Measurements from ENCODE around the gene MAD1L1.

Gene MAD1L1

DNA sequence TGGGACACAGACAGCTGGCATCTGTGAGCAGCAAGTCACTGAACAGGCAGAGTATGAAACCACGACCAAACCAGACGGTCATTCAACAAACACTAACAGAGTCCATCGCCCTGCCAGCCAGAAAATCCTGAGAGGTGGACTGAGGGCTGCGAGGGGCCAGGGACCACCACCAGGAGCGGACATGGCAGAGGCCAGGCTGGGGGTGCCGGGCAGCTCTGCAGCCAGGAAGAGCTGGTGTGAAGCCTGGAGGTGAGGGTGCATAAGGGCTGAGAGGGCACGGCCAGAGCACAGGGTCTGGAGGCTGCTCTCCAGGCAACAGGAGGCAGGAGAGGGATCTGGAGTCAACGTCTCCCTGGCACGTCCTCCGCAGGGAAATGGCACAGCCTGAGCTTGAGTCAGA is 15.5 kb downstream of the MAD1L1 start:
- no peak for DNase-seq

DNA sequence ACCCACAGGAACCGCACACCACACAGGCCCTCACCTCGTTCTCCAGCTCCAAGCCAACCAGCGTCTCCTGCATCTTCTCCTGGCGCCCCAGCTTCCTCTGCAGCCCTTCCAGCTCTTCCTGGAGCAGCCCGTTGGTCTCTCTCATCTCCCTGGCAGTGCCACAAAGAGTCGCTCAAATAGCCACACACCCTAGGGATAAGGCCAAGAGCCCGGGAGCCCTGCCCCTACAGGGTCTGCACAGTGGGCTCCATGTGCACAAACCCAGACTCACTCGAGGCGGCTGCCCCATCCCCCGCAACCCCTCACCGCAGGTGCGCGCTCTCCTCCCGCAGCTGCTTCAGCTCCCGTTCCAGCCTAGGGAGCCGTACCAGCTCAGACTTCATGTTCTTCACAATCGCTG is 16.9 kb downstream of the MAD1L1 start:
- DNase-seq: no peak

DNA sequence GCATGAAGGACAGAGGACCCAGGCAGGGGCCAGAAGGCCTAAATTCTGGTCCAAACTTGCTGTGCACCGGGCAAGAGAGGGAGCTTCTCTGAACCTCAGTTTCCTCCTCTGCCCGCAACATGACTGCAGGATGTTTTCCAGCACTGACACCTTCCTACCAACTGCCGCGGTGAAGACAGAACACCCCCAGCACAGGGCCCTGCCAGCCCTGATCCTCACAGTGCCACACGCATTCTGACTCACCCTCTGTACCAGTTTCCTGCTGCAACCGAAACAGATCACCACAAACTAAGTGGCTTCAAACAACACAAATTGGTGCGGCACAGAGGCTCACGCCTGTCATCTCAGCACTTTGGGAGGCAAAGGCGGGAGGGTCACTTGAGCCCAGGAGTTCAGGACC is 18.1 kb downstream of the MAD1L1 start:
- DNase-seq: no peak

DNA sequence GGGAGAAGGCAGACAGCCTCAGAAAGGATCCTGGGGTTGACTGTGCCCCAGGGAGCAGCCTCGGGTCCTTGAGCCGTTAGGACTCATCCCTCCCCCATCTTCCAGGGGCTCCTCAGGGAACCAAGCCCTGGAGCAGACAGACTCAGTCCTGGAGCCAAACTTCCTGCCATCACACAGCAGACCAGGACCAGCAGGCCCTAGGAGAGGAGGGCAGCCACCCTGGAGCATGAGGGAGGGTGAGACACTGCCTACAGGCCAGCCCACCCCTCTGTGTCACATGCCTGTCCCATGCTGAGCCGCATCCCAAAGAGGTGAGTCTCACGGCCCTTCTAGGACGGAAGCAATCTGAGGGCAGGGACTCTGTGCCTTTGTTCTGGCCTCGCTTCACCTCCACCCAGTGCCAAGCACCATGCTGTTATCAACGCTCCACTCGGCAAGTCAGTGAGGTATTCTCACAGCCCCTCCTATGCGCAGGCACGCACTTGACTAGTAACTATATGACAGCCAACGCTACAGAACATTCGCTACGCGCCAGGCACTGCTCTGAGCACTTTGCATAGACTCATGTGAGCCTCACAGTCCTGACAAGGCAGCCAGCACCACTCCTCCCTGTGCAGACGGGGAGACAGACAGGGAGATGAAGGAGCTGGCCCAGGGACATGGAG is 19.1 kb downstream of the MAD1L1 start:
- no peak for DNase-seq

DNA sequence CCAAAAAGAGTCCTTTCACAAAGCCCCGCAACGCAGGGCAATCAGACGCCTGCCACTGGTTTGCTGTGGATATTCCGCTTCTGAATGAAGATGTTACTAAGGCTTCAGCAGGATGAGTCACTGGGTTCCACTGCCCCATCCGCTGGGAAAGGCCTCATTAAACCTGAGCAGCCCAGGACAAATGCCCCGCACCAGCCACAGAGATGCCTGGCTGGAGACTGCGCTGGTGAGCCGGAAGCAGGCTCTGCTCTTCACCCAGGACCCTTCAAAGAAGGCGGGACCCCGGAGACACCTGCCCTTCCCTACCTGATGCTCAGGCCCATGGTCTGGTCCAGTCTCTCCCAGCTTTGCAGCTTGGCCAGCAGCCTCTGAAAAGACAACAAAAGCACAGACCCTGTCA is 19.8 kb downstream of the MAD1L1 start:
- DNase-seq: no peak

DNA sequence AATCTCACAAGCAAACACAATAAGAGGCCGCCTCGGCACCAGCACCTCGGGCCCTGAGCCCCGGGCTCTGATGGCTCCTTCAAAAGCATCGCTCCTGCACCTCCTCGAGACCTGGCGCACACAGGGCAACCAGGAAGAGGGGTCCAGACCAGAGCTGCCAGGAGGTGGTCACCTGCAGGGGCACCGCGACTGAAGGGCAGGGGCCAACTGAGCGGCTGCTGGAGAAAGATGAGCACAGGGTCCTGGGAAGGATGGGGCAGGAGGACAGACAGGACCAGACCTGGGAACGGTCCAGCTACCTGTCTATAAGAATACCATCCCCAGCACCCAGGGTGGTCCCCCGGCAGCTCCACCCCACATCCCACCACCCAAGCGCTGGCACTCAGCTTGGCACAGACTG is 20.8 kb downstream of the MAD1L1 start:
- no peak for DNase-seq

DNA sequence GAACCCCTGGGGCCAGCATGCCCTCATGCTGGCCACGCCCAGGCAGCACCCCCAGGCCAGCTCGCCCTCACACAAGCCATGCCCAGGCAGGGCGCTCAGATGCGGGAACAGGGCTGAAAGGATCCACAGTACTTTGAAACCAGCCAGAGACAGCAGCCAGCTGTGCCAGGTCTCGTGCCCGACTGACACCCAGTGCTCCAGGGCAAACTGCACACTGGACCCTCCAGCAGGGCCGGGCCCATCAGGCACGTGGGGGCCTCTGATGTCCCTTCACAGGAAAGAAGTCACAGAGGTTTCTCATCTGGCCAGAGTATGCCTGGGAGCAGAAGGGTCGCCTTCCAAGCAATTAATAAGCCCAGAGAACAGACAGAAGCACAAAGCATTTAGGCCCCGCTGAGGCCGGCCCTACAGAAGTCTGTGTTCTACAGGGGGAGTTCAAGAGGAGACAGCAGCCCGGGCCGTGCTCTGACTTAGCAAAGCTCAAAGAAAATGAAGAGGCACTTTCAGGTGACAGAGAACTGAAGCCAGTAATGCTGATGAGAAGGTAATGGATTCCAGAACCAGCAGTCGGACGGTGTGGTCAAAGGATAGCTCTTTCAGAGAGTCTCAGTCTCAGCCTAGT is 21.4 kb downstream of the MAD1L1 start:
- DNase-seq: no peak

DNA sequence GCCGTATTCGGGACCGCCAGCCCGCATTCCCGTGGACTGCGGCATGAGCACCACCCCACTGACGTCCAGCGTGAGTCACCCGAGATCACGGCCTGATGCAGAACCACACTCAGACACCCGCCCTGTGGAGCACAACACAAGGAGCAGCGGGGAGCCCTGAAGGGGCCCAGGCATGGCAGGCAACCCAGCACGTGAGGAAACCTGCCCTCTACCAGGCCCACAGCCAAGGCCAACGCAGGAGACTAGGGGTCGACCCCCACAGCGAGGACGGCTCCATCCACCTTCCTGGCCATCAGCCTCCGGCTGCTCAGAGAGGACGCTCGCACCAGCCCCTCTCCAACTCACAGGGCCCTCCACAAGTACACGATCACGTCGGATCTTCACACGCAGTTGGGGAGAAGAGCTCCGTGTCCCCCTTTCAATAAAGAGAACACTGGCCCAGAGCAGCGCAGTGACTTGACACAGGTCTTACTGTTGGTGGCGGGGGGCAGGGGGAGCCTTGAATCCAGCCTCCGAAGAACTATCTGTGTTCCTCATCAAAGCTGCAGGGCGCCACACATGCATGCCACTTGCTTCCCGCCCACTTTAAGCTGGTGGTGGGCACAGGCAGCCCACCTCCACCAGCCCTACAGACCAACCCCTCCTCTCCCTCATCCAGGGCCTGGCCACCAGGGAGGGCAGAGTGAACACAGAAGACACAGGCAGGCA is 22.0 kb downstream of the MAD1L1 start:
- DNase-seq: no peak

DNA sequence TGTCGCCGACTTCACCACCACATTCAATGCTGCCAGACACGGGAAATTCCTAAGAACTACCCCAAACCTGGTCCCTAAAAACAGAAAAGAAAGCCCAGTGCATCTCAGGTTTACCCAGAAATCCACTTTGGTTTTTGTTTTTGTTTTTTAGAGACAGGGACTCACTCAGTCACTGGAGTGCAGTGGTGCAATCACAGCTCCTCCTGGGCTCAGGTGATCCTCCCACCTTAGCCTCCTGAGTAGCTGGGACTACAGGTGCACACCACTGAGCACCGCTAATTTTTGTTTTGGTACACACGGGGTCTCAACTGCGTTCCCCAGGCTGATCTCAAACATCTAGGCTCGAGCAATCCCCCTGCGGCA is 22.8 kb downstream of the MAD1L1 start:
- no peak for DNase-seq

DNA sequence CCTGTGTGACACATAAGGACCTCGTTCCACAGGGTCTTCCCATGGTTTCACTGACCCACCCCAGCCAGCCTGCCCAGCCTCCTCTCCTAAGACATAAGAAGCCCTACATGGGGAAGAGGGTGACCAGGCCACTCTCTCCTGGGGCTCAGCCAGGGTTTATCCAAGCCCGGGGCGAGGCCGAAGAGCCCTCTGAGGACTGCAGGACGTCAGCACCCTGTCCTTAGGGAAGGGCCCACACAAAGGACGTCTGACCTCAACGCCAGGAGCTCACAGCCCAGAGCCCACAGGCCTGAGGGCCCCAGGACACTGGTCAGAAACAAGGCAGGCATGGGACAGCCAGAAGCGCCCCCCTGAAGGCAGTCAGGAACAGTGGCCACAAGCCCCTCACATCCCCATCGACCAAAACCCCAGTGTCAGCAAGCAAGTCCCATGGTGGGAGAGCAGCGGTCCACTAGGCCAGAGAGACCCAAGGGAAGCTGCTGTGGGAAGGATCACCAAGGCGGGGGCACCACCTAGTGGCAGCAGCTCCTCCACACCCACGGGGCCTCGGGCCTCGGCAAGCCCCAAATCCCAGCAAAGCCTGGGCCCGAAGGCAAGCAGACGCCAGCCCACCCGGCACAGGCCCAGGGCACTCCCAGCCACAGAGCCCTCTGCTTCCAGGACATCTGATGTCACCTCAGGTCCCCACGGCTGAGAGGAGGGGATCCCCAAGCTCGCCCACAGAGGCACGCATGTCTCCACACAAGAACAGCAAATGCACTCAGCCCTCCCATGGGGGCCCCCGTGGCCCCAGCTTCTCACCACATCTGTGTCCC is 23.4 kb downstream of the MAD1L1 start:
- DNase-seq: peak in 2 of 4 experiments; percentile 11 to 33

DNA sequence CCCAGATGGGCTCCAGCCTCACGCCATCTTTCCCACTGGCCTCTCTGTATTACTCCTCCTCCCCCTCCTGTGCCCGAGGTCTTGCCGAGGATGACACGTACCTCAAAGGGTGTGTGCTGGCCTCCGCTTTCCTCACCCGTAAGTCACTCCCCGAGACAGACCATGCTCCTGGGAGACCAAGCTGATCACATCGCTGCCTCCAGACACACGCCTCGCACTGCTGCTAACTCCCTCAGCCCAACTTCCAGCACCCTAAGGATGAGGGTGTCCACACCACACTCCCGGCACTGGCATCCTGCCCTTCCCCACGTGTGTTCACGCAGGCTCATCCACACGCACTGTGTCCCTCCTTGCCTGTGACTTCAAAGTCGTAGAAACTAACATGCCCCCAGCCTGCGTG is 24.0 kb downstream of the MAD1L1 start:
- DNase-seq: no peak

DNA sequence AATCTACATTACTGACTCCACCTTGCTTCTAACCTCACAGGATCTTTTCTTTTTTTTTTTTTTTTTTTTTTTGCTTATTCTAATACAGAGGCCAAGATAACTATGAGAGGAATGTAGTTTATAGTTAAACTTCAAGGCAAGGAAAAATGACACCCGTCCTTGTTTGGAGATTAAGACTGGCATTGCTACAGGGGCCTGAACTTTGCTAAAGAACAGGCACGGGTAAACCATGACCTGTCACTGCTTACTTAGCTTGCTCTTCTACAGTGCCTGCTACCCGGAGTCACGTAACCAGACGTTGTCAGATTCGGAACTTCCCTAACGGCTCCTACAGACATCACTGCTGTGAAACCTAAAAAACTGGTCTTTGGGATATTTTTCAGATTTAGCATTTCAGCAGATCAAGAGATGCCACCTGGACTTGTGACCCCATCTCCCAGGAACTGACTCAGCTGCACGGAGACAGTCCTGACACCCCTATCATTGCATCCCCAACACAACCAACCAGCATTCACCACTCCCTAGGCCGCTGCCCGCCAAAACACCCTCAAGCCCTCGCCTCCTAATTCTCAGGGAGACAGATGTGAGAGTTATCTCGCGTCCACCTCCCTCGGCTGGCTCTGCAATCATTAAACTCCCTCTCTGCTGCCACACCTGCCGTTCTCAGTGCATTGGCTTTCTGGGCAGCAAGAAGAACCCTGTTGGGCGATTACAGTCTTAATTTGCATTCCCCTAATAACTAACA is 27.5 kb downstream of the MAD1L1 start:
- DNase-seq: no peak

DNA sequence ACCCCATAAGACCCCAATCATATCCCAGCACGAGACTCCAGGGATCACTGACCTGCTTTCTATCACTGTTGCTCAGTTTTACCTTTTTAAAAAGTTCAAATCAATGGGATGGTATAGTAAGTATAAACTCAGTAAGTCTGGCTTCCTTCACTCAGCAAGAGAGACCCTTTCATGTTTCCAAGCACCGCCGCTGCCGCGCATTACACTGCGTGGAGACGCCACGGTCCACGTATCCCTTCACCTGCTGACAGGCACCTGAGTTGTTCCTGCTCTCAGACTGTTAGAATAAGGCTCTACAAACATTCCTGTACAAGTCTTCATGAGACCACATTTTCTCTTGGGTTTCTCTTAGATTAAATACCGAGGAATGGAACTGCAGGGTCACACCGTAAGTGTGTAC is 28.3 kb downstream of the MAD1L1 start:
- DNase-seq: no peak

DNA sequence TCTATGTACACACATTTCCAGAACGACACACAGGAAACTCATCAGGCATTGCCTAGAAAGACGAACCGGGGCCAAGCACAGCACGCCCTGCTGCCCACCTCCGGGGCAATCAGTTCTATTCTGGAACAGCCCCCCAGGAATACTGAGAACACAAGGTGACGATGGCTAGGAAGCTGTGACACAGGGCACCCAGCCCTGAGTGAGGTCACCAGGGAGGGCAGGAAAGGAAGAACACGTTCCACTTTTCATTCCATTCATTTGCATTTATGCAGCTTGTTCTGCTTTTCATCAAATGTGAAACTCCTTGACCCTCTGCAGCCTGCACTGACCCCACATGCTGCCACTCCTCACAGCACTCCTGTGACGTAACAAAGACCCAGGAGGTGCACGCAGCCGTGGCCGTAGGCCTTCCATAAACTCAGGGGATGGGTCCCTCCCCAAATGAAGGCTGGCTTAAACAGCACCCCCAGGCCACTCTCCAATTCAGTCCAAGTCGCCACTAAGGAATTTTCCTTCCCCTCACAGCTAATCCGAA is 28.9 kb downstream of the MAD1L1 start:
- no peak for DNase-seq

DNA sequence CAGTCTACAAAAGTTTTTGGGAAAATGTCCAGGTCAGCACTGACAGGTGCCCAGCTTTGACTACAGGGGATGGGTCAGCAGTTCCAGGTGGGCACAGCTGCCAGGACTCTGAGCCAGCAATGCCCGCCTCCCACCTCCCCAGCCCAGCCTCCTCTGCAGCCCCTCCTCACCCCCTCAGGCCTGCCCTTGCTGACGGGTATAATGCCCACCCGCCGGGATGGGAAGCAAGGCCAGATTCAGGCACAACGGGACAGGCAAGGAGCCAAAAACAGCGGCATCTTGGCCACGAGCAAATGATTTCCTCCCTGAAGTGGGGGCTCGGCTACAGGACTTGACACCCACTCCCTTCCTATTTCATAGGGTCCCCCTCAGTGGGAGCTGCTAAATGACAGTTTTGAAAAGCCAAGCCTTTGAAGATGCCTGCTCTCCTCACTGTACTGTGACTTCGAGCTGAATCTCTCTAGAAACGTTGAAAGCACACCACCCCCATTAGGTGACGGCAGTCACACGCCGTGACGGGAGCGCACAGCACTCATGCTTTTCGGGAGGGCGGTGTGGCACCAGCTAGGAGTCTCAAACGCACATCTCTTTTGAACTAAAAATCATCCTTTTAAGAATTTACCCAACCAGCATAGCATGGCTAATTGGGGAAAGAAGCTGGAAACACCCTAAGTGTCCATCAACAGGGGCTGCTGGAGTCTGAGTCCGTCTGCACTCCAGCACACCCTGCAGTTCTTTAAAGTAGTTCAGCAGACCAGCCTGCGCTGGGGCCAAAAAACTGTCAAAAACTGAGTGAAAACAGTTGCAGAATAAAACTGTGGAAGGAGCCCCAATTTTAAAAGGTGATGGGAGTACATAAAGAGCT is 29.6 kb downstream of the MAD1L1 start:
- no peak for DNase-seq

DNA sequence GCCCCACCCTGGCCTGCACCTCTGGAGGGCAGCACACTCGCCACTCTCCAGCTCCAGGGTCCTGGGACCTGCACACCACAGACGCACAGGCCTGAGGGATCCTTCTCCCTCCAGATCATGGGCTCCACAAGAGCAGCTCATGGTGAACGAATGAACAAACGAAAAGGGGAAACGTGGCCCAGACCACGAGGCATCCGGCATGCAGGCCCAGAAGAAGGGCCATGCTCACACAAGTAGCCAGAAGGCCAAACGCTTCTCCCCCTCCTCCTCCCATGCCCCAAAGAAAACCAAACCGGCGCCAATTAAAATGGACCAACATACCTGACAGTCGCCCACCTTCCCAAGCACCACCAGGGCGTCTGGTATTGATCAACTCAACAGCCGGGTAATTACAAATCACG is 30.4 kb downstream of the MAD1L1 start:
- DNase-seq: no peak

DNA sequence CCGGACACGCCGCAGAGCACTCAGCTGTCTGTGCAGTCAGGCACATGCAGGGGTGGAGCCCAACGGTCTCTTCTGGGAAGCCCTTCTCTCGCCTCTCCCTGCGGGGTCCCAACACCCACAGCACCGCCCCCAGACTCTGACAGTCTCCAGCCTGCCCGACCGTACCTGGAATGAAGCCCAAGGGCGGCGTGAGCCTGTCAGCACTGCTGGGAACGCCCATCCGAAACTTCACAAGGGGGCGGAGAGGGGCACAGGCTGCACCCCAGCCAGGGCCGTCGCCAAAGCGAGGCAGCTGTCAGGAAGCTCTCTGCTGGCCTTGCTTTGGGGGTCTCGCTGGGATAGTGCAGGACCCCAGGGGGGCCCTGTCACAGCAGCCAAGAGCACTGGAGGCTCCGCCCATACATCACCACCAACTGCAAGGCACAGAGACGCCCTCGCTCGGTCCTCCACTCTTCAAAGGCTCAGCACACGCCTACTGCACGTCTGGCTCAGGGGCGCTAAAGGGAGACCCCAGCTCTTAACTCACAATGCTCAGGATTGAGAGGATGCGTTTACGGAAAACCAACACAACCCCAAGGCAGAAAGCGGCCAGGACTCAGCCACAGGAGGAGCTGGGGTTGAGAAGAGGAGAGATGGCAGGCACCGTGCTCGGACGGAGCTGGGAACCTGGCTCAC is 30.9 kb downstream of the MAD1L1 start:
- no peak for DNase-seq

DNA sequence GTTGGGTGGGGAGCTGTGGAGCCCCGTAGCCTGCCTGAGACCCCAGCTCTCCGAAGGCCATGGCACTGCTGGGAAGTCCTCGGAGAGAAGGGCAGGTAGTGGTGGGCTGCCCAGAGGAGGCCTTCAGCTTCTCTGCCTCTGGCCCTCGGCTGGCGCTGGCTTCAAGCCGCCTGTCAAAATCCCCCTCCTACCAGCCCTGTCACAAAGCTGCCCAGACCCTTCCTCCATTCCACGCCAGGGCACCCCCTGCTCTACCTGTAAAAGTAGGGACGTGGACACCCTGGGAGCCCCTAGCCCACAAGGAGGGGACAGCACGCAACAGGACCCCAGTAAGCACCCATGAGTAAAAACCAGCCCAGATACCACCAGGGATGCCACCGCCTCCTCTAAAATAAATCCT is 31.6 kb downstream of the MAD1L1 start:
- no peak for DNase-seq

DNA sequence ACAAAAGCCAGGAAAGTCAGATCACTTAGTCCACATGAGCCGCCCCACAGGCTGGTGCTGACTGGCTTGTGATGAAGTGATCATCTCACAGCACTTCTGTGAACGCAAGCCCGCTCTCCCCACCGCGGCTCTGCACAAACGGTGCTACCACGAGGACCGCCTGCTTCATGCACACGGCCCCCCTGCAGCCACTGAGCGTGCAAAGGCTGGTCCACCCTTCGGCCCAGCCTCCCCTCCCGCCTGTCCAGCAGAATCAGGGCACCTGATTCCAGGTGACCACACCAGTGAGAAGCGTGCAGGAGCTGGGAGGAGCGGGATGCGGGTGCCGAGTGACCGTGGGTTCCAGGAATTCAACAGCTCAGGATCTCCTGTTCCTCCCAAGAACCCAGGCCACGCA is 32.2 kb downstream of the MAD1L1 start:
- DNase-seq: no peak

DNA sequence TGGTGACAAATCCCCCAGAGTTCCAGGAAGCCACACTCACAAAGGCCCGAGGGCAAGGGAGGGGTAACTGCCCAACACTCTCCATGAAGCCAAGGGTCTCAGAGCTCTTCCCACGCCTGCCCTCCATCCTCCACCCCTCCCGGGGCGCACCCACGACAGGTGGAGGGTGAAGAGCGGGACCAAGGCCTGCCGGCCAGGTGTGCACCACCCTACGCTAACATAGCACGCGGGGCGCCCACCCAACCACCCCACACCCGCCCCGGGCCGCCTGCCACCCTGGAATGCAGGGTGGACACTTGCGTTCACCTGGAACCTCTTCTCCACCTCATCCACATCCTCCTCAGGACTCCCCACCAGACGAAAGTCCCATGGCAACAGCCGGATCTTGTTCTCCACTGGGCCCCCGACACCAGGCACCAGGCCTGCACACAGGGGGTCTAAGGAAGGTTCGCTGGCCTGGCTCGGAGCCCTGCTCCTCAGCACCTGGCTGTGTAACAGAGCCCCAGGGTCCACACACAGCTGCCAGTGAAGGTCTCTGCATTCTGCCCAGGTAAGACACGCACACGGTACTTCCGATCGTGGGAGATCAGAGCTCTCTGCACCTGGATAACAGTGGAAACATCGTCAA is 32.7 kb downstream of the MAD1L1 start:
- no peak for DNase-seq

DNA sequence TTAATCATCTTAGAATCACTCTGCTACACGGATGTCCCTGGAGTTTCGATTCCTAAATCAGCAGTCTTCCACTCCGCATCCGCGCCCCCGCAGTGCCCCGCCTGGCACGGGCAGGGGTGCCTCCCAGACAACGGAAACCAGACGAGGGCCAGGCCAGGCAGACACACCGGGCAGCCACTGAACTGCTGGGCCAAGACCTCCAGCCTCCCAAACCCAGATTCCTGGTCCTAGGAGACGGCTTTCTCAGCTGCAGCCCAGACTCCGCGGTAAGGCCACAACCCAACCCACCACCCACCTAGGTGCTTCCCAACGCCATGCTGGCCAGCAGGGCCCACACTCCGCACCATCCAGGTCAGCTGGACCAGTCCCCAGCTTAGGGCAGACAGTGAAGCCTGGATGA is 33.2 kb downstream of the MAD1L1 start:
- DNase-seq: no peak
